ENCODE measurements around the gene SLC6A17. TPM values are rescaled to one million over a fixed set of nuclear protein-coding genes. Genes with fewer than 3 reads are reported as not detected.

Gene SLC6A17
- polyA plus RNA-seq, 1 donor: 0.33 TPM

DNA sequence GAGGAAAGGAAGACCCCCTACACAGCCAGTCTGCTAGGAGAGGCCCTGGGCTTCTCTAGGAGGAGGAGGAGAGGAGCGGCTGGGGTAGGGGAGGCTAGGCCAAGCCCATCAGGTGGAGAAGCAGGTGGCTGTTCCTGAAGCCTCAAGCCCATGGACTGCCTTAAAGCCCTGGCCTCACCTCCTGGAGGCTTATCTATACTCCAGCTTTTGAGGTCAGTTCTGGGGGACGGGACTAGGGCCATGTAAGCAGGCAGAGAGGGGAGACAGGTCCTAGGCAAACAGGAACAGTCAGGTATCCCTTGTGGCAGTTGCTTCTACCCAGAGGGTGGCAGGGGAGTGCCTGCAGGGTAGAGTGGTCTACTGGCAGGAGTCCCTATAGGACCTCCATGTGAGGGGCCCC lies 100.5 kb downstream of the SLC6A17 start:
- DNase-seq: no peak
- Histone ChIP-seq H3K27me3 (ENCODE audit: control insufficient read depth, insufficient read depth, low read length) (peaks cover 5% of the 10 kb centered on the region), H3K27ac (ENCODE audit: low read length) (no peak overlapping the region), H3K4me1 (ENCODE audit: control insufficient read depth, insufficient read depth, low read length) (no peaks in the 10 kb centered on the region), H3K9me3 (ENCODE audit: control insufficient read depth, low read depth, low read length) (no peaks in the 10 kb centered on the region), H3K4me3 (ENCODE audit: low read length) (no peak overlapping the region), H3K36me3 (ENCODE audit: control insufficient read depth, insufficient read depth, low read length) (no peaks in the 10 kb centered on the region)
- no CpG with 5 or more reads among the region's 2 CpGs for WGBS (ENCODE audit: insufficient coverage, low lambda C conversion rate)

Other genes starting within 250 kb of the SLC6A17 start
- 9.0 TPM for gene CSF1, start 239.6 kb upstream of the SLC6A17 start, polyA plus RNA-seq
- gene AHCYL1, start 165.7 kb upstream of the SLC6A17 start, polyA plus RNA-seq: 89.3 TPM
- gene STRIP1, start 115.9 kb upstream of the SLC6A17 start, polyA plus RNA-seq: 37.8 TPM
- gene ALX3, start 79.8 kb upstream of the SLC6A17 start, polyA plus RNA-seq: not detected
- not detected for gene UBL4B, start 38.1 kb upstream of the SLC6A17 start, polyA plus RNA-seq
- gene KCNC4, start 59.8 kb downstream of the SLC6A17 start, polyA plus RNA-seq: 3.5 TPM
- 13.1 TPM for gene RBM15, start 188.9 kb downstream of the SLC6A17 start, polyA plus RNA-seq
- 47.1 TPM for gene SLC16A4, start 240.5 kb downstream of the SLC6A17 start, polyA plus RNA-seq